PFSK-1 (cell line): ENCODE measurements around the gene ARF1.

Source experiments
- FOXP2 ChIP-seq: optimal IDR thresholded peaks from 2 replicates; pipeline ENCODE3; 2011; ENCODE audit warnings: borderline replicate concordance, control low read depth, inconsistent platforms; ENCODE audit not compliant: insufficient read depth; ENCODE audit errors: extremely low read length, extremely low read depth
- POLR2AphosphoS5 ChIP-seq: IDR thresholded peaks from 2 replicates; pipeline ENCODE4 v1.6.1; 2012; ENCODE audit warnings: low read depth, mild to moderate bottlenecking, control low read depth, low read length, moderate library complexity
- REST ChIP-seq, 2 experiments: IDR thresholded peaks; 2 replicates each; pipeline versions ENCODE4 v1.6.1 to v1.8.0; 2011 to 2012; ENCODE audit warnings: low read depth in 2 of 2, low read length in 2 of 2, control low read depth in 1 of 2, inconsistent platforms in 1 of 2, mild to moderate bottlenecking in 1 of 2, moderate library complexity in 1 of 2; ENCODE audit not compliant: insufficient read depth in 1 of 2
- SIN3A ChIP-seq: IDR thresholded peaks from 2 replicates; pipeline ENCODE4 v1.6.1; 2012; ENCODE audit warnings: mild to moderate bottlenecking, low read length, moderate library complexity, borderline replicate concordance; ENCODE audit not compliant: insufficient read depth
- TAF1 ChIP-seq: IDR thresholded peaks from 2 replicates; pipeline ENCODE4 v1.6.1; 2012; ENCODE audit warnings: low read length, control low read depth, borderline replicate concordance; ENCODE audit not compliant: insufficient read depth

ARF1 gene

GRCh38 chr1:228104526-228105269 lies 22.2 kb downstream of the ARF1 start:
- TF ChIP-seq REST (IDR thresholded peaks at IDR 0.05; ENCODE audit: insufficient read depth in 1 of 2, low read depth in 2 of 2, low read length in 2 of 2) (no peak), TAF1 (no peak), POLR2AphosphoS5 (no peak), FOXP2 (no peak), SIN3A (no peak)

- TF ChIP-seq TAF1 (no peak), REST (IDR thresholded peaks at IDR 0.05; ENCODE audit: insufficient read depth in 1 of 2, low read depth in 2 of 2, low read length in 2 of 2) (no peak), POLR2AphosphoS5 (0 out of 2 replicates have a peak, but pooled peaks have one; percentile 31)
These were observed 22.9 kb downstream of the ARF1 start for GRCh38 chr1:228105270-228105995.

GRCh38 chr1:228105996-228106799 lies 23.7 kb downstream of the ARF1 start:
- TF ChIP-seq SIN3A = no peak
- no peak for TF ChIP-seq REST (IDR thresholded peaks at IDR 0.05; ENCODE audit: insufficient read depth in 1 of 2, low read depth in 2 of 2, low read length in 2 of 2)
- TF ChIP-seq POLR2AphosphoS5 = no peak
- TF ChIP-seq TAF1 = no peak

- TF ChIP-seq POLR2AphosphoS5 (no peak), REST (IDR thresholded peaks at IDR 0.05; ENCODE audit: insufficient read depth in 1 of 2, low read depth in 2 of 2, low read length in 2 of 2) (no peak), SIN3A (no peak), FOXP2 (no peak), TAF1 (no peak)
These were observed 24.2 kb downstream of the ARF1 start for GRCh38 chr1:228106800-228107054.
